Kidney (tissue), 14 donors: ENCODE data around the gene ZDHHC12. TPM values are rescaled to one million over a fixed set of nuclear protein-coding genes. Genes with fewer than 3 reads are reported as not detected.

Experiments
- DNase-seq, 5 donors: peaks; one replicate each; pipeline ENCODE4 v3.0.0-alpha.2; 2013 to 2020
- FAIRE-seq: peaks from 2 replicates; lab custom pipeline; 2012; peaks lifted over from hg19 to GRCh38; lab: Jason Lieb, UNC
- H3K27ac ChIP-seq, 2 donors: one replicate each; pipeline ENCODE4 v1.7.0; 2013; ENCODE audit warnings: low read depth in 2 of 2, low read length in 2 of 2, inconsistent platforms in 1 of 2
- H3K27me3 ChIP-seq: one replicate; pipeline ENCODE4 v1.7.1; 2013; ENCODE audit warnings: low read length, inconsistent platforms; ENCODE audit not compliant: control insufficient read depth, insufficient read depth
- H3K36me3 ChIP-seq, 3 donors: one replicate each; pipeline versions ENCODE4 v1.7.0 to v1.7.1; 2013; ENCODE audit warnings: low read length in 3 of 3, control low read depth in 1 of 3, inconsistent platforms in 1 of 3; ENCODE audit not compliant: insufficient read depth in 3 of 3, control insufficient read depth in 2 of 3
- H3K4me1 ChIP-seq, 3 donors: one replicate each; pipeline versions ENCODE4 v1.7.0 to v1.7.1; 2013; ENCODE audit warnings: low read length in 3 of 3, inconsistent platforms in 1 of 3, low read depth in 1 of 3; ENCODE audit not compliant: control insufficient read depth in 2 of 3, insufficient read depth in 2 of 3
- H3K4me3 ChIP-seq, 3 donors: one replicate each; pipeline versions ENCODE4 v1.7.0 to v1.8.1; 2013; ENCODE audit warnings: low read length in 3 of 3, control low read depth in 1 of 3, inconsistent platforms in 1 of 3
- H3K9ac ChIP-seq, 3 donors: one replicate each; pipeline versions ENCODE4 v1.7.0 to v1.7.1; 2013; ENCODE audit warnings: low read length in 3 of 3, control low read depth in 1 of 3, inconsistent platforms in 1 of 3
- H3K9me3 ChIP-seq, 3 donors: one replicate each; pipeline versions ENCODE4 v1.7.0 to v1.7.1; 2013; ENCODE audit warnings: low read length in 3 of 3, control low read depth in 1 of 3, inconsistent platforms in 1 of 3; ENCODE audit not compliant: control insufficient read depth in 2 of 3, insufficient read depth in 1 of 3
- intact Hi-C: fragments of 100-400 bp; cut with DNase I; formaldehyde crosslinking; loops from one replicate; pipeline ENCODE4 v1.11.1; 2022
- polyA plus RNA-seq: library from polyadenylated mRNA; stranded (reverse); fragments of 350-450 nt; fragmentation: Illumina TruSeq; extraction: RNeasy Lipid Tissue Mini Kit (QIAGEN cat#74804); gene quantifications from one replicate; pipeline ENCODE4 v1.2.3, GENCODE V29; 2014; ENCODE audit warnings: low read depth, low replicate concordance; ENCODE audit not compliant: insufficient read depth
- total RNA-seq: library from RNA; stranded (reverse); fragmentation: NEBNext Ultra II Directional; extraction: Animal tissue kit (Norgen Biotek cat#: 25700); gene quantifications from one replicate; pipeline ENCODE4 v1.2.1, GENCODE V29; 2021
- TF ChIP-seq, protein P1 (sequence below): IDR thresholded peaks from 3 replicates; pipeline ENCODE4 v1.5.1; 2012; ENCODE audit warnings: mild to moderate bottlenecking, moderate library complexity, borderline replicate concordance; ENCODE audit not compliant: insufficient read depth; ENCODE audit errors: extremely low read depth
- donor health status: control.
- donor health status: control.
- donor health status: control.
- donor health status: control.
- donor health status: control.
- donor health status: DM: yes; HTN: yes; CAD: no.
- donor health status: Normal renal cell carcinoma (clear cell type).

ZDHHC12 gene
- total and polyA plus RNA-seq, 2 donors from 2014 or later, result 39.9 to 54.7 TPM

DNA sequence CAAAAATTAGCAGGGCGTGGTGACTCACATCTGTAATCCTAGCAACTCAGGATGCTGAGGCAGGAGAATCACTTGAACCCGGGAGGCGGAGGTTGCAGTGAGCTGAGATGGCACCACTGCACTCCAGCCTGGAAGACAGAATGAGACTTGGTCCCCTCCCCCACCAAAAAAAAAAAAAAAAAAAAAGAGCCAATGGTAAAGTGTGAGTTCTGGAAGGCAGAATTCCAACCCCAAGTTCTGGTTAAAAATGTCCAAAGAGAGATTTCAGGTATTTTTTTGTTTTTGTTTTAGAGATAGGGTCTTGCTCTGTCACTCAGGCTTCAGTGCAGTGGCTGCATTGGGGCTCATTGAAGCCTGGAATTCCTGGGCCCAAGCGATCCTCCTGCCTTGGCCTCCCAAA, 36.5 kb downstream of the ZDHHC12 start:
- H3K9me3 ChIP-seq, result no peaks in the 10 kb centered on the region
- H3K27me3 ChIP-seq, result no peaks in the 10 kb centered on the region
- H3K27ac ChIP-seq, result no peak overlapping the region
- DNase-seq (peak in 1 of 5 donors; percentile 35), FAIRE-seq (no peak)
- TF ChIP-seq, protein P1, sequence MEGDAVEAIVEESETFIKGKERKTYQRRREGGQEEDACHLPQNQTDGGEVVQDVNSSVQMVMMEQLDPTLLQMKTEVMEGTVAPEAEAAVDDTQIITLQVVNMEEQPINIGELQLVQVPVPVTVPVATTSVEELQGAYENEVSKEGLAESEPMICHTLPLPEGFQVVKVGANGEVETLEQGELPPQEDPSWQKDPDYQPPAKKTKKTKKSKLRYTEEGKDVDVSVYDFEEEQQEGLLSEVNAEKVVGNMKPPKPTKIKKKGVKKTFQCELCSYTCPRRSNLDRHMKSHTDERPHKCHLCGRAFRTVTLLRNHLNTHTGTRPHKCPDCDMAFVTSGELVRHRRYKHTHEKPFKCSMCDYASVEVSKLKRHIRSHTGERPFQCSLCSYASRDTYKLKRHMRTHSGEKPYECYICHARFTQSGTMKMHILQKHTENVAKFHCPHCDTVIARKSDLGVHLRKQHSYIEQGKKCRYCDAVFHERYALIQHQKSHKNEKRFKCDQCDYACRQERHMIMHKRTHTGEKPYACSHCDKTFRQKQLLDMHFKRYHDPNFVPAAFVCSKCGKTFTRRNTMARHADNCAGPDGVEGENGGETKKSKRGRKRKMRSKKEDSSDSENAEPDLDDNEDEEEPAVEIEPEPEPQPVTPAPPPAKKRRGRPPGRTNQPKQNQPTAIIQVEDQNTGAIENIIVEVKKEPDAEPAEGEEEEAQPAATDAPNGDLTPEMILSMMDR, result no peak
- H3K9ac ChIP-seq, result no peak overlapping the region
- intact Hi-C loops, result no loop called here
- H3K36me3 ChIP-seq, result peaks cover 5 to 10% (median 7%) of the 10 kb centered on the region in 3 donors
- no peak overlapping the region for H3K4me3 ChIP-seq
- H3K4me1 ChIP-seq, result peaks cover 8 to 33% (median 23%) of the 10 kb centered on the region in 3 donors

DNA sequence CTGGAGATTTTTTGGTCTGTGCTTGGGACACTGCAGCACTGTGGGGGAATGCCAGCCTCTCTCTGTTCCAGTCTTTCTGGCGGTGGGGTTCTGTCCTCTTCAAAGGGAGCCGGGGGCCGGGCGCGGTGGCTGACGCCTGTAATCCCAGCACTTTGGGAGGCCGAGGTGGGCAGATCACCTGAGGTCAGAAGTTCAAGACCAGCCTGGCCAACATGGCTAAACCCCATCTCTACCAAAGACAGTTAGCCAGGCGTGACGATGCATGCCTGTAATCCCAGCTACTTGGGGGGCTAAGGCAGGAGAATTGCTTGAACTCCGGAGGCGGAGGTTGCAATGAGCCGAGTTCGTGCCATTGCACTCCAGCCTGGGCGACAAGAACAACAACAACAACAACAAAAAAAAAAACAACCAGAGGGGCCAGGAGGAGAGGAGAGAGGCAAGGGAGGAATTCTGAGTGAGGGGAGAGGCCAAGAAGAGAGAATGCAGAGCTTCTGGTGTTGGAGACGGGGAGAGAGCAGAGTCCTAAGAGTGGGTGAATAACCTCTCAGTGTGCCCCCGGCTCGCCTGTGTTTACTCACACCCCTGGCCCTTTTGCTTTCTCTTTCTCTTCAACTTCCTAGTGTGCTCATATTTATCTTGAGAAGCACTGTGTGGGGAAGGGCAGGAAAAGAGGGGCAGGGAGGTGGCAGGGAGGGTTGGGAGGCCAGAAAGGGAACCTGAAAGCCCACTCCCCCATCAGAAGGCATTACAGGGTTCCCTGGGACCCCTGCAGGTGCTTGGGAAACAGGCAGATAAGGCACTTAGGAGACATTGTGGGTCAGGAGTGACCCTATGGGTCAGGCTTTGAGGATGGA, 38.1 kb downstream of the ZDHHC12 start:
- Histone ChIP-seq H3K4me3 (peak overlapping the region in 1 of 3 donors; percentile 32), H3K9ac (peak overlapping the region in 2 of 3 donors; percentile 32 to 96), H3K27me3 (no peaks in the 10 kb centered on the region), H3K27ac (peak overlapping the region; percentile 38 to 84), H3K9me3 (no peaks in the 10 kb centered on the region), H3K36me3 (no peaks in the 10 kb centered on the region), H3K4me1 (peaks cover 4 to 33% (median 19%) of the 10 kb centered on the region in 3 donors)
- DNase-seq, result peak in 2 of 5 donors; percentile 39 to 53
- intact Hi-C loops, result no loop called here
- TF ChIP-seq, protein P1, result no peak
- FAIRE-seq, result no peak

DNA sequence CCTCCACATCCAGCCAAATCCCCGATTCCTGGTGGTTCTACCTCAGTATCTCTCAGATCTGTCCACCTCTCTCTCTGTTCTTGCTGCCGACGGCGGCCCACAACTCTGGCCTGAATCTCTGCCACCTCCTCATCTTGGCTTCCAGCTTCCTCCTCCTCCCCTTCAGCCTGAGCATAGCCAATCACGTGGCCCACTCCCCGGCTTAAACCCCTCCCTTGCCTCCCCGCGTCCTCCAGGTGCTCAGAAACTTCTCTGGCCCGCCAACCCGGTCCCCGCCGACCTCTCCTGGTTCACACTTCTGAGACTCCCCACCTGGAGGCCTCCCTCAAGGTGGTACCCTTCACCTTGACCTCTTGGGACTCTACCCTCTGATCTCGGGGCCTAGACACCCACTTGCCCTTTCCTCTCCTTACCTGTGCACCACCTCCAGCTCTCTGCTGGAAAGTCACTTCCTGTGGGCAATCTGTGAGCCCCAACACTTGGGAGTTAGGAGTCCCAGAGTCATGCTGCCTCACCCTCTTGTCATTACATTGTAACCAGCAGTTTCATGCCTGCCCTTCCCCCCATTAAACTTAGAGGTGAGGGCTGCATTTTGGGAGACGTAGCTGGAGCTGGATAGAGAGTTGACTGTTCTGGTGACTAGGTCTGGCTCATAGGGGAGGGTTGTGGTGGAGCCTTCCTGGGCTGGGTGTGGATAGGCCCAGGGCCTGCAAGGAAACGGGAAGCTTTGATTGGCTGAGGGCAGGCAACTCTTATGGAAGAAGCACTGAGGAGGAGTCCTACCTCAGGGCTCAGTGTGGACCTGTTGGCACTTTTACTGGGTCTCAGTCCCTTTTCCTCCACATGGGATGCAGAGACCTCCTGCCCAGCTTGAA, 39.4 kb downstream of the ZDHHC12 start:
- Histone ChIP-seq H3K27me3 (no peaks in the 10 kb centered on the region), H3K36me3 (no peaks in the 10 kb centered on the region), H3K4me1 (peaks cover 4 to 28% (median 13%) of the 10 kb centered on the region in 3 donors), H3K4me3 (peak overlapping the region; percentile 78 to 85 (median 81)), H3K27ac (peak overlapping the region; percentile 94 to 95), H3K9ac (peak overlapping the region; percentile 62 to 96 (median 82)), H3K9me3 (no peaks in the 10 kb centered on the region)
- TF ChIP-seq, protein P1, result no peak
- intact Hi-C loops, result no loop called here
- FAIRE-seq (no peak), DNase-seq (peak; percentile 78 to 95 (median 87))
